Mesothelial cell of epicardium (in vitro differentiated cells): ENCODE data around the gene FILIP1L. TPM values are rescaled to one million over a fixed set of nuclear protein-coding genes. Genes with fewer than 3 reads are reported as not detected.

Experiments used
- microRNA-seq: library from miRNA; unstranded; fragments of <30 nt; microRNA quantifications from one replicate; pipeline ENCODE4 v1.2.0, GENCODE V29; 2021; ENCODE audit warnings: inconsistent platforms, mixed read lengths
- total RNA-seq: library from RNA; stranded (reverse); gene quantifications from 3 replicates; pipeline ENCODE4 v1.2.1, GENCODE V29; 2021

FILIP1L gene
- total RNA-seq, 1 donor from 2014 or later, result 15.7 TPM

Small RNA genes within 50 kb of the gene (microRNA-seq; reads per million reads assigned to microRNA genes)
- not detected for gene MIR3921

Other genes starting within 250 kb of the FILIP1L start
- gene TBC1D23, start 146.5 kb upstream of the FILIP1L start, total RNA-seq, result 31.6 to 34.0 TPM (median 32.7 TPM) in 3 replicates
- 50.1 to 57.6 TPM (median 56.4 TPM) in 3 replicates for gene NIT2, start 220.3 kb upstream of the FILIP1L start, total RNA-seq